GM12878 (cell line): ENCODE measurements around the gene FOXP1. TPM values are rescaled to one million over a fixed set of nuclear protein-coding genes. Genes with fewer than 3 reads are reported as not detected.

ENCODE experiments used
- ATAC-seq: fragments of 200-7000 bp; cut with Tn5 transposase; 3 replicates; pipeline ENCODE4 v1.9.1; 2020; ENCODE audit warnings: mild to moderate bottlenecking, moderate library complexity
- BruUV-seq: library from RNA; stranded (reverse); fragments of 400-500 nt; replicated peaks from 2 replicates; lab custom pipeline; 2021; lab: Mats Ljungman, UMichigan
- CTCF ChIA-PET: fragments of 300-600 bp; sonication (Branson Sonifier 250); formaldehyde crosslinking; extraction: SDS; loops from one replicate; lab custom pipeline; 2021; ENCODE audit warnings: inconsistent platforms; lab: Yijun Ruan, JAX
- POLR2A ChIA-PET: fragments of 350-600 bp; formaldehyde crosslinking; extraction: SDS; loops from one replicate; lab custom pipeline; 2021; ENCODE audit warnings: inconsistent platforms; lab: Charles Lee
- RAD21 ChIA-PET: fragments of 300-600 bp; sonication (Branson Sonifier 250); formaldehyde crosslinking; loops from one replicate; lab custom pipeline; 2023; ENCODE audit warnings: antibody characterized with exemption; ENCODE audit not compliant: unreplicated experiment; lab: Charles Lee
- SMC1A ChIA-PET: fragments of 300-600 bp; sonication (Branson Sonifier 250); formaldehyde crosslinking; loops from one replicate; lab custom pipeline; 2023; ENCODE audit not compliant: unreplicated experiment, uncharacterized antibody; lab: Charles Lee
- DNase-seq: peaks from one replicate; pipeline ENCODE4 v3.0.0-alpha.2; 2011; ENCODE audit warnings: low read depth, low spot score
- FAIRE-seq: peaks from 3 replicates; lab custom pipeline; 2011; peaks lifted over from hg19 to GRCh38; lab: Jason Lieb, UNC
- H2AFZ ChIP-seq: 2 replicates; pipeline ENCODE4 v1.6.0; 2011; ENCODE audit warnings: low read depth, low read length, control low read depth; ENCODE audit not compliant: control insufficient read depth
- H3K27ac ChIP-seq: 2 replicates; pipeline ENCODE4 v1.5.1; 2011; ENCODE audit warnings: control low read depth; ENCODE audit not compliant: control insufficient read depth, insufficient read depth
- H3K27me3 ChIP-seq, 2 experiments: replicated peaks in 1 of 2; 2 replicates each; pipeline versions ENCODE4 v1.6.0 to v1.6.1; 2011; ENCODE audit warnings: low read length in 1 of 2; ENCODE audit not compliant: control insufficient read depth in 2 of 2, insufficient read depth in 2 of 2
- H3K36me3 ChIP-seq, 2 experiments: 2 replicates each; pipeline ENCODE4 v1.5.1; 2011; ENCODE audit warnings: low read length in 1 of 2; ENCODE audit not compliant: control insufficient read depth in 2 of 2, insufficient read depth in 2 of 2
- H3K4me1 ChIP-seq: 2 replicates; pipeline ENCODE4 v1.6.1; 2011; ENCODE audit warnings: mild to moderate bottlenecking, low read length, moderate library complexity, mixed read lengths; ENCODE audit not compliant: control insufficient read depth, insufficient read depth
- H3K4me2 ChIP-seq: 2 replicates; pipeline ENCODE4 v1.6.0; 2011; ENCODE audit warnings: control low read depth; ENCODE audit not compliant: control insufficient read depth, insufficient read depth
- H3K4me3 ChIP-seq: fragments of 200-600 bp; sonication (generic); 2 replicates; pipeline ENCODE4 v1.5.1; 2016
- H3K79me2 ChIP-seq: 2 replicates; pipeline ENCODE4 v1.6.0; 2011; ENCODE audit warnings: low read length; ENCODE audit not compliant: control insufficient read depth, insufficient read depth
- H3K9ac ChIP-seq: 2 replicates; pipeline ENCODE4 v1.8.0; 2011; ENCODE audit warnings: low read length, control low read depth, mixed read lengths; ENCODE audit not compliant: control insufficient read depth, insufficient read depth
- H3K9me3 ChIP-seq: replicated peaks from 3 replicates; pipeline ENCODE4 v1.5.1; 2011; ENCODE audit warnings: mild to moderate bottlenecking, low read length; ENCODE audit not compliant: control insufficient read depth, insufficient read depth
- H4K20me1 ChIP-seq: 2 replicates; pipeline ENCODE4 v1.6.0; 2011; ENCODE audit not compliant: control insufficient read depth, insufficient read depth
- BRCA1 ChIP-seq: IDR thresholded peaks from 2 replicates; pipeline ENCODE4 v1.6.1; 2011; ENCODE audit warnings: low read depth, low read length, improper control_type of control experiment
- CREB1 ChIP-seq: IDR thresholded peaks from 2 replicates; pipeline ENCODE4 v1.6.1; 2012; ENCODE audit warnings: low read depth, mild to moderate bottlenecking, inconsistent platforms
- CREM ChIP-seq: IDR thresholded peaks from 2 replicates; pipeline ENCODE4 v1.6.1; 2014; ENCODE audit warnings: antibody characterized with exemption, low read depth
- EP300 ChIP-seq, 2 experiments: fragments of 150-350 bp in 1 of 2; IDR thresholded peaks; 2 replicates each; pipeline ENCODE4 v1.6.1; 2011 to 2012; ENCODE audit warnings: low read depth in 2 of 2, low read length in 2 of 2, borderline replicate concordance in 1 of 2, improper control_type of control experiment in 1 of 2, inconsistent platforms in 1 of 2; ENCODE audit not compliant: control insufficient read depth in 1 of 2
- ETV6 ChIP-seq, 2 experiments: fragments of 450-650 bp in 1 of 2; IDR thresholded peaks in 1 of 2; conservative IDR thresholded peaks in 1 of 2; 2 replicates each; pipeline ENCODE4 v1.6.1; 2014; ENCODE audit warnings: antibody characterized with exemption in 1 of 2, borderline replicate concordance in 1 of 2, low read depth in 1 of 2, mild to moderate bottlenecking in 1 of 2, moderate library complexity in 1 of 2
- IKZF1 ChIP-seq: fragments of 450-650 bp; conservative IDR thresholded peaks from 2 replicates; pipeline ENCODE4 v1.6.1; 2017; ENCODE audit warnings: antibody characterized with exemption, mild to moderate bottlenecking
- JUNB ChIP-seq: IDR thresholded peaks from 2 replicates; pipeline ENCODE4 v1.6.1; 2016; ENCODE audit warnings: antibody characterized with exemption, mild to moderate bottlenecking
- LARP7 ChIP-seq: fragments of 450-650 bp; IDR thresholded peaks from 2 replicates; pipeline ENCODE4 v1.6.1; 2017; ENCODE audit warnings: mild to moderate bottlenecking
- NFXL1 ChIP-seq: fragments of 450-650 bp; IDR thresholded peaks from 2 replicates; pipeline ENCODE4 v1.6.1; 2017; ENCODE audit warnings: antibody characterized with exemption, mild to moderate bottlenecking, borderline replicate concordance
- NFYA ChIP-seq: IDR thresholded peaks from 2 replicates; pipeline ENCODE4 v1.6.1; 2011; ENCODE audit warnings: low read depth, mild to moderate bottlenecking, low read length, improper control_type of control experiment, borderline replicate concordance
- RAD21 ChIP-seq: IDR thresholded peaks from 2 replicates; pipeline ENCODE4 v1.6.1; 2011; ENCODE audit warnings: mild to moderate bottlenecking, low read depth, low read length, moderate library complexity; ENCODE audit not compliant: insufficient read depth
- RUNX3 ChIP-seq: IDR thresholded peaks from 2 replicates; pipeline ENCODE4 v1.6.1; 2012; ENCODE audit warnings: low read length, inconsistent platforms
- SMAD1 ChIP-seq: fragments of 450-650 bp; IDR thresholded peaks from 2 replicates; pipeline ENCODE4 v1.6.1; 2018; ENCODE audit warnings: mild to moderate bottlenecking, low read depth; ENCODE audit not compliant: partially characterized antibody
- SPI1 ChIP-seq: IDR thresholded peaks from 2 replicates; pipeline ENCODE4 v1.6.1; 2011; ENCODE audit warnings: low read depth, mild to moderate bottlenecking, low read length, moderate library complexity, borderline replicate concordance; ENCODE audit not compliant: insufficient read depth
- TCF12 ChIP-seq: IDR thresholded peaks from 2 replicates; pipeline ENCODE4 v1.6.1; 2011; ENCODE audit warnings: low read depth, mild to moderate bottlenecking, low read length
- TCF3 ChIP-seq: IDR thresholded peaks from 2 replicates; pipeline ENCODE4 v1.6.1; 2012; ENCODE audit warnings: low read depth, mild to moderate bottlenecking, low read length, borderline replicate concordance; ENCODE audit not compliant: insufficient read depth
- ZNF384 ChIP-seq: IDR thresholded peaks from 2 replicates; pipeline ENCODE4 v1.6.1; 2012; ENCODE audit warnings: low read depth, mild to moderate bottlenecking, low read length, improper control_type of control experiment, borderline replicate concordance
- WGBS: methylation state at CpG from one replicate; pipeline ENCODE4 v1.1.6; 2016; ENCODE audit warnings: low lambda C conversion rate; ENCODE audit not compliant: insufficient replicate concordance, insufficient coverage; ENCODE audit errors: missing lambda C conversion rate; 5-methylcytosine and 5-hydroxymethylcytosine counted together
- in situ Hi-C: fragments of 300-500 bp; cut with MboI; formaldehyde crosslinking; loops from 9 replicates; pipeline ENCODE4 v1.14.3; 2018; ENCODE audit warnings: mixed read lengths
- intact Hi-C: fragments of 100-400 bp; cut with micrococcal nuclease; formaldehyde crosslinking; loops from one replicate; pipeline ENCODE4 v1.14.2; 2022; ENCODE audit not compliant: unreplicated experiment
- polyA plus RNA-seq, 11 experiments: library from polyadenylated mRNA; depleted of rRNA in 4 of 11; unstranded in 6 of 11; stranded (reverse) in 5 of 11; fragments of >200 nt; fragmentation: Nextera tagmentation in 4 of 11; fragmentation: Illumina TruSeq in 1 of 11; extraction: Ambion mirVana in 4 of 11; extraction: Trizol in 1 of 11; gene quantifications; 1 replicate in 1 of 11; 2 replicates in 10 of 11; pipeline versions ENCODE4 v1.2.1 to v1.2.3, GENCODE V29; 2011 to 2016; ENCODE audit warnings: inconsistent platforms in 2 of 11, missing spikeins in 2 of 11, low read depth in 1 of 11
- total RNA-seq, 4 experiments: library from RNA; depleted of rRNA in 3 of 4; stranded (reverse); fragments of >200 nt in 3 of 4; fragmentation: Illumina TruSeq in 1 of 4; extraction: Trizol in 1 of 4; gene quantifications; 2 replicates each; pipeline versions ENCODE4 v1.2.1 to v1.2.3, GENCODE V29; 2013 to 2021
- TF ChIP-seq, protein P1 (sequence below): fragments of 450-650 bp; formaldehyde crosslinking; IDR thresholded peaks from 2 replicates; pipeline ENCODE4 v1.4.0; 2020; ENCODE audit warnings: mild to moderate bottlenecking, moderate library complexity

The FOXP1 gene
- total and polyA plus RNA-seq, 10 of the 15 experiments (the other 5 are each of a cell fraction or from before 2014, with no cell fraction given): 0.05 to 1.6 (median 0.20) TPM; not detected in 1

DNA sequence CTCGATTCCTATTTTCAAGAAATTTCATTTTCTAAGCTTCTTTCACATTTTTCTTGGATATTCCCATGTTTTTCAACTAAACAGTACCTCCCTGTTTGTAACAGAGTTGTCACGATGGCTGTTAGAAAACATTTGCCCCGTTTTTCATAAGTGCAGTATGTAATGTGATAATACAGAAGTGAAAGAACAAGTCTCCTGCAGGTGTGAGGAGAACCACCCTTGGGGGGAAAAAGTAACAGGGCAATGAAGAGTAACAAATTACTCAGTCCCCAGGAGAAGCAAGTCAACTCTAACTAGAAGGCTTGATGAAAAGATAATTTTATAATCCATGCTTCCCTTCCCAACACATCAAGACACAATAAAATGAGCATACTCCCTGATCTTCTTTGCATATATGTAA, 493.3 kb downstream of the FOXP1 start:
- 12% methylated on average over 3 of the region's 3 CpGs for WGBS
- CTCF ChIA-PET: interaction anchor here (0.8 kb wide), 1 partner anchor 496 kb away, joined by 3 read pairs; no protein-coding TSS in a partner anchor
- BruUV-seq: no TSS peak
- no peak for TF ChIP-seq CREB1
- no peak for TF ChIP-seq LARP7
- TF ChIP-seq RAD21: 0 out of 2 replicates have a peak, but pooled peaks have one; percentile 2
- peak; percentile 72 for TF ChIP-seq SPI1
- TF ChIP-seq NFYA: no peak
- TF ChIP-seq ETV6 (conservative IDR thresholded peaks at IDR 0.05 in 1 of 2, IDR thresholded peaks at IDR 0.05 in 1 of 2; ENCODE audit: borderline replicate concordance in 1 of 2, low read depth in 1 of 2): no peak
- no peak for TF ChIP-seq IKZF1
- no peak for TF ChIP-seq ZNF384
- 0 out of 2 replicates have a peak, but pooled peaks have one; percentile 17 for TF ChIP-seq JUNB
- TF ChIP-seq TCF12: peak; percentile 56; the same call in 1 of the 2 replicates
- no peak for TF ChIP-seq EP300 (IDR thresholded peaks at IDR 0.05; ENCODE audit: borderline replicate concordance in 1 of 2, control insufficient read depth in 1 of 2, low read depth in 2 of 2, low read length in 2 of 2)
- no peak for TF ChIP-seq BRCA1
- TF ChIP-seq RUNX3: peak; percentile 26; the same call in 1 of the 2 replicates
- TF ChIP-seq, protein P1, sequence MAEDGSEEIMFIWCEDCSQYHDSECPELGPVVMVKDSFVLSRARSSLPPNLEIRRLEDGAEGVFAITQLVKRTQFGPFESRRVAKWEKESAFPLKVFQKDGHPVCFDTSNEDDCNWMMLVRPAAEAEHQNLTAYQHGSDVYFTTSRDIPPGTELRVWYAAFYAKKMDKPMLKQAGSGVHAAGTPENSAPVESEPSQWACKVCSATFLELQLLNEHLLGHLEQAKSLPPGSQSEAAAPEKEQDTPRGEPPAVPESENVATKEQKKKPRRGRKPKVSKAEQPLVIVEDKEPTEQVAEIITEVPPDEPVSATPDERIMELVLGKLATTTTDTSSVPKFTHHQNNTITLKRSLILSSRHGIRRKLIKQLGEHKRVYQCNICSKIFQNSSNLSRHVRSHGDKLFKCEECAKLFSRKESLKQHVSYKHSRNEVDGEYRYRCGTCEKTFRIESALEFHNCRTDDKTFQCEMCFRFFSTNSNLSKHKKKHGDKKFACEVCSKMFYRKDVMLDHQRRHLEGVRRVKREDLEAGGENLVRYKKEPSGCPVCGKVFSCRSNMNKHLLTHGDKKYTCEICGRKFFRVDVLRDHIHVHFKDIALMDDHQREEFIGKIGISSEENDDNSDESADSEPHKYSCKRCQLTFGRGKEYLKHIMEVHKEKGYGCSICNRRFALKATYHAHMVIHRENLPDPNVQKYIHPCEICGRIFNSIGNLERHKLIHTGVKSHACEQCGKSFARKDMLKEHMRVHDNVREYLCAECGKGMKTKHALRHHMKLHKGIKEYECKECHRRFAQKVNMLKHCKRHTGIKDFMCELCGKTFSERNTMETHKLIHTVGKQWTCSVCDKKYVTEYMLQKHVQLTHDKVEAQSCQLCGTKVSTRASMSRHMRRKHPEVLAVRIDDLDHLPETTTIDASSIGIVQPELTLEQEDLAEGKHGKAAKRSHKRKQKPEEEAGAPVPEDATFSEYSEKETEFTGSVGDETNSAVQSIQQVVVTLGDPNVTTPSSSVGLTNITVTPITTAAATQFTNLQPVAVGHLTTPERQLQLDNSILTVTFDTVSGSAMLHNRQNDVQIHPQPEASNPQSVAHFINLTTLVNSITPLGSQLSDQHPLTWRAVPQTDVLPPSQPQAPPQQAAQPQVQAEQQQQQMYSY (CRISPR knock-in tag): no peak
- TF ChIP-seq NFXL1: no peak
- no peak for TF ChIP-seq SMAD1
- peak; percentile 12; the same call in 1 of the 2 replicates for TF ChIP-seq CREM
- no peak for TF ChIP-seq TCF3
- Histone ChIP-seq H3K36me3 (no peaks in the 10 kb centered on the region), H3K4me1 (peaks cover 31% of the 10 kb centered on the region), H2AFZ (no peak overlapping the region), H4K20me1 (no peaks in the 10 kb centered on the region), H3K4me2 (no peak overlapping the region), H3K27me3 (no peaks in the 10 kb centered on the region), H3K27ac (no peak overlapping the region), H3K79me2 (no peaks in the 10 kb centered on the region), H3K4me3 (no peak overlapping the region), H3K9me3 (no peaks in the 10 kb centered on the region; the same call in 2 of the 3 replicates), H3K9ac (no peak overlapping the region)
- POLR2A ChIA-PET: no interaction called here
- no peak for DNase-seq
- SMC1A ChIA-PET: no interaction called here
- intact Hi-C loops (no loop called here), in situ Hi-C loops (no loop called here)
- no peak for FAIRE-seq
- peak; percentile 13; the same call in 1 of the 3 replicates for ATAC-seq
- RAD21 ChIA-PET: no interaction called here
